Tibial nerve (tissue), 4 donors: ENCODE measurements around the gene RTL3. TPM values are rescaled to one million over a fixed set of nuclear protein-coding genes. Genes with fewer than 3 reads are reported as not detected.

Experiments
- DNase-seq, 2 donors: peaks; one replicate each; pipeline ENCODE4 v3.0.0-alpha.2; 2019; ENCODE audit warnings: low spot score in 2 of 2
- H3K27ac ChIP-seq, 4 donors: fragments of 200-600 bp; sonication (generic) in 3 of 4; one replicate each; pipeline ENCODE4 v1.5.1; 2017 to 2019; ENCODE audit warnings: mild to moderate bottlenecking in 1 of 4
- H3K27me3 ChIP-seq, 2 donors: fragments of 200-600 bp; sonication (generic) in 1 of 2; one replicate each; pipeline versions ENCODE4 v1.5.1 to v1.6.0; 2017 to 2019
- H3K36me3 ChIP-seq, 3 donors: fragments of 200-600 bp; sonication (generic); one replicate each; pipeline ENCODE4 v1.5.1; 2018 to 2019
- H3K4me1 ChIP-seq, 4 donors: fragments of 200-600 bp; sonication (generic) in 3 of 4; one replicate each; pipeline ENCODE4 v1.5.1; 2017 to 2019
- H3K4me3 ChIP-seq, 4 donors: fragments of 200-600 bp; sonication (generic) in 3 of 4; one replicate each; pipeline ENCODE4 v1.5.1; 2017 to 2019; ENCODE audit warnings: mild to moderate bottlenecking in 1 of 4, moderate library complexity in 1 of 4
- H3K9me3 ChIP-seq, 4 donors: fragments of 200-600 bp; sonication (generic) in 3 of 4; one replicate each; pipeline ENCODE4 v1.5.1; 2017 to 2019
- CTCF ChIP-seq, 5 experiments: fragments of 200-600 bp in 3 of 5; fragments of 450-650 bp in 2 of 5; sonication (generic) in 3 of 5; IDR thresholded peaks; one replicate each; pipeline ENCODE4 v1.5.1; 2016 to 2019; ENCODE audit warnings: antibody characterized with exemption in 5 of 5, mild to moderate bottlenecking in 3 of 5, moderate library complexity in 2 of 5
- EP300 ChIP-seq, 2 donors: sonication (generic); formaldehyde crosslinking; IDR thresholded peaks; one replicate each; pipeline ENCODE4 v1.6.1; 2017; ENCODE audit warnings: antibody characterized with exemption in 2 of 2, mild to moderate bottlenecking in 1 of 2
- POLR2A ChIP-seq, 2 donors: fragments of 450-650 bp; IDR thresholded peaks; one replicate each; pipeline ENCODE4 v1.6.1; 2017; ENCODE audit warnings: antibody characterized with exemption in 2 of 2, mild to moderate bottlenecking in 2 of 2, moderate library complexity in 2 of 2
- WGBS, 2 donors: methylation state at CpG; one replicate each; pipeline ENCODE4 v1.1.5; 2018; 5-methylcytosine and 5-hydroxymethylcytosine counted together
- total RNA-seq, 4 donors: library from RNA; depleted of rRNA; stranded (reverse); fragments of >200 nt; gene quantifications; one replicate each; pipeline ENCODE4 v1.1.0, GENCODE V29; 2016

RTL3 gene
- total RNA-seq, 4 donors from 2014 or later = 0.21 to 0.59 TPM; not detected in 2

GRCh38 chrX:78622831-78623230, 36.3 kb downstream of the RTL3 start:
- TF ChIP-seq CTCF (IDR thresholded peaks at IDR 0.05) (no peak), EP300 (IDR thresholded peaks at IDR 0.05) (no peak), POLR2A (IDR thresholded peaks at IDR 0.05) (no peak)
- no peaks in the 10 kb centered on the region for H3K9me3 ChIP-seq
- no peak overlapping the region for H3K4me3 ChIP-seq

GRCh38 chrX:78619834-78620233, 39.3 kb downstream of the RTL3 start:
- no peaks in the 10 kb centered on the region for H3K27me3 ChIP-seq
- TF ChIP-seq CTCF (IDR thresholded peaks at IDR 0.05) (no peak), EP300 (IDR thresholded peaks at IDR 0.05) (no peak), POLR2A (IDR thresholded peaks at IDR 0.05) (no peak)
- DNase-seq = peak in 1 of 2 donors; percentile 7
- no peak overlapping the region for H3K4me3 ChIP-seq
- no peaks in the 10 kb centered on the region for H3K9me3 ChIP-seq
- H3K36me3 ChIP-seq = no peaks in the 10 kb centered on the region
- WGBS, 2 donors = 35 to 53% methylated on average over 2 to 3 of the region's 3 CpGs
- no peak overlapping the region for H3K27ac ChIP-seq
- H3K4me1 ChIP-seq = no peaks in the 10 kb centered on the region

More at GRCh38 chrX:78622831-78623230, 36.3 kb downstream of the RTL3 start:
- DNase-seq = no peak
- H3K36me3 ChIP-seq = no peaks in the 10 kb centered on the region
- no peaks in the 10 kb centered on the region for H3K27me3 ChIP-seq
- no peaks in the 10 kb centered on the region for H3K4me1 ChIP-seq
- H3K27ac ChIP-seq = no peak overlapping the region
- WGBS, 2 donors = 21 to 30% methylated on average over 1 of the region's 1 CpG

GRCh38 chrX:78618987-78619386, 40.1 kb downstream of the RTL3 start:
- no peak overlapping the region for H3K4me3 ChIP-seq
- H3K36me3 ChIP-seq = no peaks in the 10 kb centered on the region
- no peak overlapping the region for H3K27ac ChIP-seq
- TF ChIP-seq EP300 (IDR thresholded peaks at IDR 0.05) (no peak), POLR2A (IDR thresholded peaks at IDR 0.05) (no peak), CTCF (IDR thresholded peaks at IDR 0.05) (no peak)
- no peak for DNase-seq
- H3K27me3 ChIP-seq = no peaks in the 10 kb centered on the region
- no peaks in the 10 kb centered on the region for H3K9me3 ChIP-seq
- H3K4me1 ChIP-seq = no peaks in the 10 kb centered on the region
- WGBS, 2 donors = 98 to 100% methylated on average over 2 of the region's 2 CpGs

GRCh38 chrX:78614264-78614663, 44.9 kb downstream of the RTL3 start:
- no peaks in the 10 kb centered on the region for H3K36me3 ChIP-seq
- no peak for TF ChIP-seq EP300 (IDR thresholded peaks at IDR 0.05)
- no peak for TF ChIP-seq CTCF (IDR thresholded peaks at IDR 0.05)
- no peak for TF ChIP-seq POLR2A (IDR thresholded peaks at IDR 0.05)
- no peaks in the 10 kb centered on the region for H3K27me3 ChIP-seq
- DNase-seq = no peak
- WGBS, 2 donors = 59 to 75% methylated on average over 1 of the region's 1 CpG
- H3K9me3 ChIP-seq = no peaks in the 10 kb centered on the region
- H3K4me3 ChIP-seq = no peak overlapping the region
- no peaks in the 10 kb centered on the region for H3K4me1 ChIP-seq
- H3K27ac ChIP-seq = no peak overlapping the region

Other genes with a start within 250 kb of the RTL3 start
- gene LPAR4, start 88.4 kb upstream of the RTL3 start, total RNA-seq = 1 to 10 TPM in 1 of 4 donors, under 1 TPM in 2, not detected in 1; 0.20 to 1.5 (median 0.63) TPM